GM12878 (cell line): ENCODE data around the gene NDUFB2.

Experiments
- CTCF ChIP-seq, 3 experiments: IDR thresholded peaks in 2 of 3; conservative IDR thresholded peaks in 1 of 3; 2 replicates each; pipeline ENCODE4 v1.5.1; 2011; ENCODE audit warnings: low read depth in 3 of 3, low read length in 3 of 3, mild to moderate bottlenecking in 3 of 3, control low read depth in 2 of 3, moderate library complexity in 2 of 3, inconsistent platforms in 1 of 3, mixed read lengths in 1 of 3; ENCODE audit not compliant: control insufficient read depth in 2 of 3, insufficient read depth in 1 of 3; ENCODE audit errors: extremely low read depth in 1 of 3
- POLR2A ChIP-seq: IDR thresholded peaks from 2 replicates; pipeline ENCODE4 v1.6.1; 2011; ENCODE audit warnings: low read depth, mild to moderate bottlenecking, low read length
- SRF ChIP-seq, 2 experiments: IDR thresholded peaks; 2 replicates each; pipeline ENCODE4 v1.6.1; 2011; ENCODE audit warnings: low read depth in 2 of 2, low read length in 2 of 2, mild to moderate bottlenecking in 1 of 2, moderate library complexity in 1 of 2

- TF ChIP-seq SRF (IDR thresholded peaks at IDR 0.05; ENCODE audit: low read depth in 2 of 2, low read length in 2 of 2) (no peak), CTCF (IDR thresholded peaks at IDR 0.05 in 2 of 3, conservative IDR thresholded peaks at IDR 0.05 in 1 of 3; ENCODE audit: control insufficient read depth in 2 of 3, extremely low read depth in 1 of 3, insufficient read depth in 1 of 3, low read depth in 3 of 3, low read length in 3 of 3) (no peak), POLR2A (no peak)
Measured at GRCh38 chr7:140698477-140698876, 2.0 kb downstream of the NDUFB2 start.
